AG09319 (cell line): ENCODE measurements around the gene CERT1.

Experiments used
- DNase-seq: peaks from one replicate; pipeline ENCODE4 v3.0.0-alpha.2; 2010; ENCODE audit warnings: low read depth; ENCODE audit errors: extremely low read depth
- TF ChIP-seq, protein P1 (sequence below): IDR thresholded peaks from 2 replicates; pipeline ENCODE4 v1.5.1; 2011; ENCODE audit warnings: low read depth, mild to moderate bottlenecking, inconsistent platforms, low read length, moderate library complexity

Gene CERT1

GRCh38 chr5:75523275-75523674 is 11.8 kb upstream of the CERT1 start:
- no peak for DNase-seq
- TF ChIP-seq, protein P1, sequence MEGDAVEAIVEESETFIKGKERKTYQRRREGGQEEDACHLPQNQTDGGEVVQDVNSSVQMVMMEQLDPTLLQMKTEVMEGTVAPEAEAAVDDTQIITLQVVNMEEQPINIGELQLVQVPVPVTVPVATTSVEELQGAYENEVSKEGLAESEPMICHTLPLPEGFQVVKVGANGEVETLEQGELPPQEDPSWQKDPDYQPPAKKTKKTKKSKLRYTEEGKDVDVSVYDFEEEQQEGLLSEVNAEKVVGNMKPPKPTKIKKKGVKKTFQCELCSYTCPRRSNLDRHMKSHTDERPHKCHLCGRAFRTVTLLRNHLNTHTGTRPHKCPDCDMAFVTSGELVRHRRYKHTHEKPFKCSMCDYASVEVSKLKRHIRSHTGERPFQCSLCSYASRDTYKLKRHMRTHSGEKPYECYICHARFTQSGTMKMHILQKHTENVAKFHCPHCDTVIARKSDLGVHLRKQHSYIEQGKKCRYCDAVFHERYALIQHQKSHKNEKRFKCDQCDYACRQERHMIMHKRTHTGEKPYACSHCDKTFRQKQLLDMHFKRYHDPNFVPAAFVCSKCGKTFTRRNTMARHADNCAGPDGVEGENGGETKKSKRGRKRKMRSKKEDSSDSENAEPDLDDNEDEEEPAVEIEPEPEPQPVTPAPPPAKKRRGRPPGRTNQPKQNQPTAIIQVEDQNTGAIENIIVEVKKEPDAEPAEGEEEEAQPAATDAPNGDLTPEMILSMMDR: no peak

GRCh38 chr5:75522542-75522941 is 11.1 kb upstream of the CERT1 start:
- TF ChIP-seq, protein P1: no peak
- DNase-seq: no peak

- TF ChIP-seq, protein P1: no peak
- DNase-seq: no peak
Measured at GRCh38 chr5:75522025-75522424, 10.6 kb upstream of the CERT1 start.

- DNase-seq: no peak
- TF ChIP-seq, protein P1: no peak
Measured at GRCh38 chr5:75521195-75521594, 9.8 kb upstream of the CERT1 start.

DNA sequence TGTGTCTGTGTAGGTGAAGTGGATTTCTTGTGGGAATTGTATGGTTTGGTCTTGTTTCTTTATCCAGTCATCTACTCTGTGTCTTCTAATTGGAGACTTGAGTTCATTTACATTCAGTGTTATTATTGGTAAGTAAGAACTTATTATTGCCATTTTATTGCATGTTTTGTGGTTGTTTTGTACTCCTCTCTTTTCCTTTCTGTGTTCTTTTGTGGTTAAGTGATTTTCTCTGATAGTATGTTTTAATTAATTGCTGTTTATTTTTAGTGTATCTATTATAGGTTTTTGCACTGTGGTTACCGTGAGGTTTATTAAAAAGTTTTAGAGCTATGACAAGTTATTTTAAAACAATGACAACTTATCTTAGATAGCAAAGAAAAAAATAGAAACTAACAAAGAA is 8.3 kb upstream of the CERT1 start:
- DNase-seq: no peak
- TF ChIP-seq, protein P1: no peak

DNA sequence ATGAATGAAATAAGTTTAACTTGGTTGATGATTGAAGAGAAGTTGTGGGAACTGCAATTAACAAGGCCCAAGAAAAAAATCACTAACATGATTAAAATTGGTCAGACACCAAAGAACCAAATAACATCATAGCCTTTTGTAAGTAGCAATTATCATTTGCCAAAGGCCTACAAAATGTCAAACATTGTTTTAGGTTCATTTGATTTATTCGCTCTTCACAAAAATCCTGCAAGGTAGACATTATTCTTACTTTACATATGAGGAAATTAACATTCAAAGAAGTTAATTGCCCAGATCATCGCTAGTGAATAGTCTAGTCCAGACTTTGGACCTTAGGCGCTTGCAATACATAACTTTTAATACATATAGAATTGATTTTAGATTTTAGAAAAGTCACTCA is 2.9 kb upstream of the CERT1 start:
- TF ChIP-seq, protein P1: no peak

GRCh38 chr5:75513841-75514240 is 2.4 kb upstream of the CERT1 start:
- TF ChIP-seq, protein P1: no peak
- DNase-seq: no peak

More for the DNA sequence above, 2.9 kb upstream of the CERT1 start:
- no peak for DNase-seq
